Measurements from ENCODE around the gene LITAF. TPM values are rescaled to one million over a fixed set of nuclear protein-coding genes. Genes with fewer than 3 reads are reported as not detected.

The LITAF gene
- polyA plus RNA-seq, 1 donor from 2014 or later, result 0.31 TPM

GRCh38 chr16:11587643-11588247, 1.0 kb upstream of the LITAF start:
- Histone ChIP-seq H3K27me3 (ENCODE audit: insufficient read depth, low read depth, low read length) (peaks cover 59% of the 10 kb centered on the region), H3K9ac (ENCODE audit: low read length) (no peak overlapping the region), H3K9me2 (ENCODE audit: insufficient read depth, low read length) (no peaks in the 10 kb centered on the region), H3K4me3 (ENCODE audit: low read length) (no peak overlapping the region), H3F3A (ENCODE audit: insufficient read depth, low read length, poor library complexity, severe bottlenecking) (no peaks in the 10 kb centered on the region), H3K36me3 (ENCODE audit: insufficient read depth, low read length) (no peaks in the 10 kb centered on the region), H3K4me2 (ENCODE audit: low read length) (no peak overlapping the region), H4K20me1 (ENCODE audit: insufficient read depth) (no peaks in the 10 kb centered on the region), H2AFZ (ENCODE audit: low read depth, low read length) (no peak overlapping the region), H3K9me3 (ENCODE audit: low read length) (no peaks in the 10 kb centered on the region), H3K27ac (ENCODE audit: low read length) (no peak overlapping the region), H3K79me2 (replicated peaks; ENCODE audit: insufficient read depth, low read length) (no peaks in the 10 kb centered on the region)
- TF ChIP-seq TAF1 (IDR thresholded peaks at IDR 0.05; ENCODE audit: low read depth) (no peak), MXI1 (conservative IDR thresholded peaks at IDR 0.05; ENCODE audit: poor library complexity, severe bottlenecking) (no peak), RAD21 (conservative IDR thresholded peaks at IDR 0.05) (no peak), POLR2AphosphoS5 (IDR thresholded peaks at IDR 0.05) (no peak), SMC3 (conservative IDR thresholded peaks at IDR 0.05; ENCODE audit: poor library complexity) (no peak), CTCF (IDR thresholded peaks at IDR 0.05; ENCODE audit: poor library complexity, severe bottlenecking) (no peak), EZH2 (IDR thresholded peaks at IDR 0.05; ENCODE audit: borderline replicate concordance, insufficient read depth, low read length, poor library complexity, severe bottlenecking) (no peak), EP300 (conservative IDR thresholded peaks at IDR 0.05; ENCODE audit: poor library complexity, severe bottlenecking) (no peak)

GRCh38 chr16:11586378-11586855, 302 bp downstream of the LITAF start:
- Histone ChIP-seq H3K9ac (ENCODE audit: low read length) (peak overlapping the region; percentile 16), H3K27ac (ENCODE audit: low read length) (no peak overlapping the region)

More at GRCh38 chr16:11586378-11586855, 302 bp downstream of the LITAF start:
- Histone ChIP-seq H3K36me3 (ENCODE audit: insufficient read depth, low read length) (no peaks in the 10 kb centered on the region), H3K9me3 (ENCODE audit: low read length) (no peaks in the 10 kb centered on the region), H3K4me3 (ENCODE audit: low read length) (peak overlapping the region; percentile 36), H3K4me2 (ENCODE audit: low read length) (no peak overlapping the region), H3K79me2 (replicated peaks; ENCODE audit: insufficient read depth, low read length) (no peaks in the 10 kb centered on the region), H3K9me2 (ENCODE audit: insufficient read depth, low read length) (no peaks in the 10 kb centered on the region), H3K27me3 (ENCODE audit: insufficient read depth, low read depth, low read length) (peaks cover 61% of the 10 kb centered on the region), H3F3A (ENCODE audit: insufficient read depth, low read length, poor library complexity, severe bottlenecking) (no peaks in the 10 kb centered on the region), H2AFZ (ENCODE audit: low read depth, low read length) (no peak overlapping the region), H4K20me1 (ENCODE audit: insufficient read depth) (no peaks in the 10 kb centered on the region)
- TF ChIP-seq TAF1 (IDR thresholded peaks at IDR 0.05; ENCODE audit: low read depth) (no peak), MXI1 (conservative IDR thresholded peaks at IDR 0.05; ENCODE audit: poor library complexity, severe bottlenecking) (no peak), EZH2 (IDR thresholded peaks at IDR 0.05; ENCODE audit: borderline replicate concordance, insufficient read depth, low read length, poor library complexity, severe bottlenecking) (no peak), POLR2AphosphoS5 (IDR thresholded peaks at IDR 0.05) (no peak), REST (IDR thresholded peaks at IDR 0.05; ENCODE audit: borderline replicate concordance) (no peak), EP300 (conservative IDR thresholded peaks at IDR 0.05; ENCODE audit: poor library complexity, severe bottlenecking) (no peak), RAD21 (conservative IDR thresholded peaks at IDR 0.05) (no peak), CTCF (IDR thresholded peaks at IDR 0.05; ENCODE audit: poor library complexity, severe bottlenecking) (no peak), SMC3 (conservative IDR thresholded peaks at IDR 0.05; ENCODE audit: poor library complexity) (no peak)
